Activated T-cell treated with anti-CD3 and anti-CD28 coated beads, Interleukin-2, amount 50 U/mL, for 4 hours (primary cell): ENCODE data around the gene HPGDS. TPM values are rescaled to one million over a fixed set of nuclear protein-coding genes. Genes with fewer than 3 reads are reported as not detected.

Source experiments
- ATAC-seq, 2 donors: fragments of 200-7000 bp; cut with Tn5 transposase; one replicate each; pipeline ENCODE4 v1.10.0; 2021
- DNase-seq: peaks from one replicate; pipeline ENCODE4 v3.0.0-alpha.2; 2020
- H3K27me3 Mint-ChIP-seq: one replicate; pipeline ENCODE4 v1.8.0; 2021; ENCODE audit warnings: low read depth, mixed read lengths
- H3K36me3 Mint-ChIP-seq: one replicate; pipeline ENCODE4 v1.8.0; 2022; ENCODE audit warnings: mixed read lengths; ENCODE audit not compliant: insufficient read depth
- H3K4me1 Mint-ChIP-seq: one replicate; pipeline ENCODE4 v1.8.0; 2021; ENCODE audit warnings: low read depth, mixed read lengths
- H3K4me3 Mint-ChIP-seq: one replicate; pipeline ENCODE4 v1.8.0; 2021; ENCODE audit warnings: mild to moderate bottlenecking, moderate library complexity, mixed read lengths
- H3K9me3 Mint-ChIP-seq: one replicate; pipeline ENCODE4 v1.8.0; 2021; ENCODE audit warnings: mixed read lengths
- total RNA-seq, 3 donors: library from RNA; stranded (reverse); gene quantifications; one replicate each; pipeline ENCODE4 v1.2.1, GENCODE V29; 2021

Gene HPGDS
- total RNA-seq, 3 donors from 2014 or later: 0.14 TPM; not detected in 2

- Mint-ChIP-seq H3K9me3 (no peaks in the 10 kb centered on the region), H3K27me3 (no peaks in the 10 kb centered on the region), H3K36me3 (peaks cover 37% of the 10 kb centered on the region), H3K4me1 (no peaks in the 10 kb centered on the region), H3K4me3 (no peak overlapping the region)
- ATAC-seq: no peak
- DNase-seq: no peak
Observed at GRCh38 chr4:94278781-94279180, 63.9 kb downstream of the HPGDS start.

- H3K27me3 Mint-ChIP-seq: no peaks in the 10 kb centered on the region
- no peak overlapping the region for H3K4me3 Mint-ChIP-seq
- H3K36me3 Mint-ChIP-seq: peaks cover 27% of the 10 kb centered on the region
- ATAC-seq (no peak), DNase-seq (no peak)
- no peaks in the 10 kb centered on the region for H3K4me1 Mint-ChIP-seq
- no peaks in the 10 kb centered on the region for H3K9me3 Mint-ChIP-seq
Observed at GRCh38 chr4:94277534-94277933, 65.1 kb downstream of the HPGDS start.

GRCh38 chr4:94276204-94276603 lies 66.4 kb downstream of the HPGDS start:
- Mint-ChIP-seq H3K4me3 (no peak overlapping the region), H3K4me1 (no peaks in the 10 kb centered on the region), H3K36me3 (peaks cover 26% of the 10 kb centered on the region), H3K9me3 (no peaks in the 10 kb centered on the region), H3K27me3 (no peaks in the 10 kb centered on the region)
- ATAC-seq (no peak), DNase-seq (no peak)

GRCh38 chr4:94274912-94275311 lies 67.7 kb downstream of the HPGDS start:
- Mint-ChIP-seq H3K4me1 (no peaks in the 10 kb centered on the region), H3K27me3 (no peaks in the 10 kb centered on the region), H3K4me3 (no peak overlapping the region), H3K9me3 (no peaks in the 10 kb centered on the region), H3K36me3 (peaks cover 27% of the 10 kb centered on the region)
- no peak for DNase-seq
- ATAC-seq: no peak

- H3K36me3 Mint-ChIP-seq: peaks cover 18% of the 10 kb centered on the region
- H3K4me3 Mint-ChIP-seq: no peak overlapping the region
- H3K27me3 Mint-ChIP-seq: no peaks in the 10 kb centered on the region
- H3K4me1 Mint-ChIP-seq: no peaks in the 10 kb centered on the region
- ATAC-seq: no peak
- H3K9me3 Mint-ChIP-seq: no peaks in the 10 kb centered on the region
- DNase-seq: no peak
Observed at GRCh38 chr4:94271248-94271647, 71.4 kb downstream of the HPGDS start.

- Mint-ChIP-seq H3K9me3 (no peaks in the 10 kb centered on the region), H3K27me3 (no peaks in the 10 kb centered on the region), H3K4me3 (no peak overlapping the region), H3K4me1 (peaks cover 4% of the 10 kb centered on the region), H3K36me3 (peaks cover 27% of the 10 kb centered on the region)
- ATAC-seq (no peak), DNase-seq (no peak)
Observed at GRCh38 chr4:94267037-94267436, 75.6 kb downstream of the HPGDS start.

- Mint-ChIP-seq H3K36me3 (peaks cover 31% of the 10 kb centered on the region), H3K27me3 (no peaks in the 10 kb centered on the region), H3K4me3 (no peak overlapping the region), H3K4me1 (peaks cover 4% of the 10 kb centered on the region), H3K9me3 (no peaks in the 10 kb centered on the region)
- ATAC-seq (no peak), DNase-seq (no peak)
Observed at GRCh38 chr4:94262163-94263016, 80.2 kb downstream of the HPGDS start.

GRCh38 chr4:94256828-94257227 lies 85.8 kb downstream of the HPGDS start:
- peaks cover 32% of the 10 kb centered on the region for H3K36me3 Mint-ChIP-seq
- H3K4me3 Mint-ChIP-seq: no peak overlapping the region
- no peaks in the 10 kb centered on the region for H3K4me1 Mint-ChIP-seq
- H3K27me3 Mint-ChIP-seq: no peaks in the 10 kb centered on the region
- DNase-seq: no peak
- H3K9me3 Mint-ChIP-seq: no peaks in the 10 kb centered on the region
- ATAC-seq: no peak

- Mint-ChIP-seq H3K4me1 (no peaks in the 10 kb centered on the region), H3K36me3 (peaks cover 30% of the 10 kb centered on the region)
- ATAC-seq: no peak
Observed at GRCh38 chr4:94256144-94256783, 86.4 kb downstream of the HPGDS start.

GRCh38 chr4:94253036-94253435 lies 89.6 kb downstream of the HPGDS start:
- ATAC-seq (no peak), DNase-seq (no peak)
- Mint-ChIP-seq H3K4me3 (no peak overlapping the region), H3K4me1 (peaks cover 3% of the 10 kb centered on the region), H3K9me3 (no peaks in the 10 kb centered on the region), H3K36me3 (peaks cover 31% of the 10 kb centered on the region), H3K27me3 (no peaks in the 10 kb centered on the region)

More at GRCh38 chr4:94256144-94256783, 86.4 kb downstream of the HPGDS start:
- no peak for DNase-seq
- H3K27me3 Mint-ChIP-seq: no peaks in the 10 kb centered on the region
- no peak overlapping the region for H3K4me3 Mint-ChIP-seq
- no peaks in the 10 kb centered on the region for H3K9me3 Mint-ChIP-seq

GRCh38 chr4:94251094-94251493 lies 91.5 kb downstream of the HPGDS start:
- peaks cover 33% of the 10 kb centered on the region for H3K36me3 Mint-ChIP-seq

More at GRCh38 chr4:94251094-94251493, 91.5 kb downstream of the HPGDS start:
- DNase-seq (no peak), ATAC-seq (no peak)
- no peaks in the 10 kb centered on the region for H3K27me3 Mint-ChIP-seq
- H3K4me1 Mint-ChIP-seq: peaks cover 3% of the 10 kb centered on the region
- no peaks in the 10 kb centered on the region for H3K9me3 Mint-ChIP-seq
- H3K4me3 Mint-ChIP-seq: no peak overlapping the region

Other genes with a start within 250 kb of the HPGDS start
- 10 to 100 TPM; 31.2 to 33.8 (median 33.2) TPM for gene SMARCAD1, start 135.0 kb downstream of the HPGDS start, total RNA-seq
- gene PDLIM5, start 109.1 kb upstream of the HPGDS start, total RNA-seq: 10 to 100 TPM; 23.2 to 26.8 (median 25.7) TPM